GM21529 (cell line): Measurements from ENCODE around the gene CLNK.

Experiments used
- ATAC-seq: cut with Tn5 transposase; IDR thresholded peaks from one replicate; pipeline ENCODE4 v1.9.1; 2021; ENCODE audit not compliant: unreplicated experiment

The CLNK gene

DNA sequence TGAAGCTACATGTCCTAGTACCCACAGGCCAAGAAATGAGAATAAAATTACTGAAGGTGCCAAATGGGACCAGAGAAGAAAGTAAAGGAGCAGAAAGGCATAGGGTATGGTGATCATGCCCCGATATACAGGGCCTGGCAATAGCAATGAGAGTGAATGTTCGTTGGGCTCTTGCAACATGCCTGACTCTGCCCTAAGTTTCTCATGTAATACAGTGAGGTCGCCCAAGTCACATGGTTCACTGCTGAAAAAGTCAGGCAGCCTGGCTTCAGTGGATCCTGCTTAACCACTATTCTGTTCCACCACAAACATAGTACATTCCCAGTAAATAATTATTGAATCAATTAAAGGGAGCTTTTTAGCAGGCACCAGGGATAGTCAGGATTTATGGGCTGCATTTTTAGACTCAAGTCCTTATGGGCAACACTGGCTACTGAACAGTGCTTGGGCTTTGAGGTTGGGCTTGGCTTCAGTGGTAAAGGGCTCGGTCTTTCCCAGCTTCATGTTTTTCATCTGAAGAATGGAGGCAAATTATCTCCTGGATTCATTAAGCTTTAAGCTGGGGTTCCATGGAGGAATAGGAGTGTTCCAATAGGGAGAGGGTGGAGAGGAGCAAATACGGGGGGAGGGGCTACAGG, 160.3 kb downstream of the CLNK start:
- ATAC-seq, result no peak

- ATAC-seq, result no peak
These were observed 163.1 kb downstream of the CLNK start for GRCh38 chr4:10521424-10521823.

GRCh38 chr4:10509733-10510132, 174.8 kb downstream of the CLNK start:
- ATAC-seq, result no peak

DNA sequence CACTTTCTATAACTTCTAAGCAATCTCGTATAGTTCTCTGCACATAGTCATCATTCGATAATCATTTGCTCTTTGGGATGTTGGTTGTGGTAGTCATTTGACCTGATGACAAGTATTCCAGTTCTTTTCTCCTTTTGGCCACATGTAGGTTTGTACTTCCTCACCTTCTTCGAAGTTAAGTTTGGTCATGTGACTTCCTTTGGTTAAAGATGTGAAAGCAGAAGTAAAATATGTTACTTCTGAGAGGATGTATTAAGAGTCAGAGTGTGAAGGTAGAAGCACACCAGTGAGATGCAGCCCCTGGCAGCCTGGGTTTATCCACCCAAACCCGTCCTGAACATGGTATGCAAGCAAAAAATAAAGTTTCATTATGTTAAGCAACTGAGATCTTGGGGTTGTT, 178.5 kb downstream of the CLNK start:
- no peak for ATAC-seq

GRCh38 chr4:10504570-10505179, 179.9 kb downstream of the CLNK start:
- no peak for ATAC-seq

DNA sequence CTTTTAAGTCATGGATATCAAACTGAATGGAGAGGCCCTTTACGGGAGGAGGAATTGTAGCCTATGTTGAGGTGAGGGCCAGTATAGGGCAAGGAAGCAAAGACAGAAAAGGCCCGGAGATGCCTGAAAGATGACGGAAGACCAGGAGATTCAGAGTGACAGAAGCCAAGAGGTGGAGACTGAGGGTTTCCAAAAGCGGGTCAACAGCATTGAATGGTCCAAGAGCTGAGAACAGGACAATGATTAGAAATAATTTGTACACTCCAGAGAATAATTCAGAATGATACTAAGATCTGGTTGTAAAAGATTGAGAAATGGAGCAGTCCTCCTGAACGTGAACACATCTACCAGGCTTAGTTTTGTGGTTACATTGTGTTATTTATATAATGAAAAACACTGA, 181.9 kb downstream of the CLNK start:
- no peak for ATAC-seq

- ATAC-seq, result no peak
These were observed 183.8 kb downstream of the CLNK start for GRCh38 chr4:10500776-10501175.

- no peak for ATAC-seq
These were observed 188.4 kb downstream of the CLNK start for GRCh38 chr4:10496200-10496599.

DNA sequence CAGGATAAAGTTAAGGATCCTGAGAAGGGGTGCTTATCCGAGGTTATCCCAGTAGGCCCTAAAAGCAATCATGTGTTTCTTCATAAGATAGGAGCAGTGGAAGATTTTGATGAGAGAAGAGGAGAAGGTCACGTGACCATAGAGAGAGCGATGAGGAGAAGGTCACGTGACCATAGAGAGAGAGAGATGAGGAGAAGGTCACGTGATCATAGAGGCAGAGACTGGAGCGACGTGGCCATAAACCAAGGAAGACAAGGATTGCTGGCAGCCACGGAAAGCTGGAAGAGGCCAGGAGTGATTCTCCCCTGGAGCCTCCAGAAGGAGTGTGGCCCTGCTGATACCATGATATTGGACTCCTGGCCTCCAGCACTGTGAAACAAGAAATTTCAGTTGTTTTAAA, 188.9 kb downstream of the CLNK start:
- ATAC-seq, result no peak

- ATAC-seq, result no peak
These were observed 192.1 kb downstream of the CLNK start for GRCh38 chr4:10492464-10492863.

DNA sequence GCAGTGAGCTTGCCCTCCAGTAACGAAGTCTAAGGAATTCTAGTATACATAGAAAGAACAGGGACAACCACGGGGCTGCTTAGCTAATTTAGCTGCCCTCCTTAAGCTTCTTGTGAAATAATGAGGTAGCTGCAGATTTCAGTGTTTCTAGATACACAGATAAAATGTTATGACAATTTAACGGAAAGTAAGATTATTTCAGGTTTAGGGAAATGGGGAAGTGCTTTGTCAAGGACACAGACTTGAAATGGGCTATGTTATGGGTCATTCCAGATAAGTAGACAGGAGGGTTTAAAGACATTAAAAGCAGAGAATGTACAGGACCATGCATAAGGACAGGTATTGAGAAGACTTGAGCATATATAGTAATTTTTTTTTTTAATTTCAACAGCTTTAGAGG, 193.2 kb downstream of the CLNK start:
- no peak for ATAC-seq

- ATAC-seq, result no peak
These were observed 193.6 kb downstream of the CLNK start for GRCh38 chr4:10490996-10491395.

- no peak for ATAC-seq
These were observed 201.7 kb downstream of the CLNK start for GRCh38 chr4:10482913-10483312.

- no peak for ATAC-seq
These were observed 204.0 kb downstream of the CLNK start for GRCh38 chr4:10480616-10481015.

DNA sequence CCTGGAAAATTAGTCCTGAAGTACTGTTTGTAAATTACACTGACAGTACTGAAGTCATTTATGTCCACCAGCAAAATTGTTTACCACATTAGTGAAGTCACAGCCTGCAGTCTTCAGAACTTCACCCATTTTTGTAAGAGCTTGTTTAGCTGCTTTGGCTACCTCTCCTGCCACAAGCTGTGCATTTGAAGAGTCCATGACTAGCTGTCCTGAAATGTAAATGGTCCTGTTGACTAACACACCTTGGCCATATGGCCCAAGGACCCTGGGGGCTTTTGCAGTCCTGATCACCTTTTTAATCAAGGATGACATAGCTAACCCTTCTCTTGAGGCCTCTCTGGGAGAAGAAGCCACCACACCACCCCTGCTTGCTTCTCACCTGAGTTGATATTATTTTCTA, 205.9 kb downstream of the CLNK start:
- no peak for ATAC-seq

GRCh38 chr4:10470505-10470904, 214.1 kb downstream of the CLNK start:
- ATAC-seq, result no peak

DNA sequence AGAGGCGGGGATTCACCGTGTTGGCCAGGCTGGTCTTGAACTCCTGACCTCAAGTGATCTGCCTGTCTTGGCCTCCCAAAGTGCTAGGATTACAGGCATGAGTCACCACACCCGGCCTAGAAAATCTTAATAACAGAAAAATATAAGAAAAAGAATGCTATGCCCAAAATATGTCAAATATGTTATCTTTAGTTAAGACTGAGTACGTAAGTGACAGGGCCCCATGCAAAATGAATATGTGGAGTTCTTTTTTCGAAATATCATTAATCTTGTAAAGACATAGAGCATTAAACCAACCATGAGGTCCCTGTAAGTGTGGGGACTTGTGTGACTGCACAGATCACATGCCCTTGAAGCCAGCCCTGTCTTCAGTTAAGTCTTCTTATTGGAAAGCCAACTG, 218.4 kb downstream of the CLNK start:
- no peak for ATAC-seq

DNA sequence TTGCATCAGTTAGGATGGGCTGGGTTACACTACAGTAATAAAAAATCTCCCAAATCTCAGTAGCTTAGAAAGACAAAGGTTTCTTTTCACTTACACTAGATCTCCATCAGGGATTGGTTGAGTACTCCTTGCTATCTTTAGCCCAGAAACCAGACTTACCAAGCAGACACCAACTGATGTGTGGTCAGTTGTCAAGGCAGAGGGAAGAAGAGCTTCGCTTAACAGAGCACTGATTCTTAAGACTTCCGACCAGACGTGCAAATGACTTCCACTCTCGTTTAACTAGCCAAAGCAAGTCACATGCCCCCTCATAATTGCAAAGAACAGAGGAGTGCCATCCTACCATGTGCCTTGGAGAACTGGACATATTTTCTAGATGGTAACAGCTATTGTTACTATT, 221.7 kb downstream of the CLNK start:
- no peak for ATAC-seq

DNA sequence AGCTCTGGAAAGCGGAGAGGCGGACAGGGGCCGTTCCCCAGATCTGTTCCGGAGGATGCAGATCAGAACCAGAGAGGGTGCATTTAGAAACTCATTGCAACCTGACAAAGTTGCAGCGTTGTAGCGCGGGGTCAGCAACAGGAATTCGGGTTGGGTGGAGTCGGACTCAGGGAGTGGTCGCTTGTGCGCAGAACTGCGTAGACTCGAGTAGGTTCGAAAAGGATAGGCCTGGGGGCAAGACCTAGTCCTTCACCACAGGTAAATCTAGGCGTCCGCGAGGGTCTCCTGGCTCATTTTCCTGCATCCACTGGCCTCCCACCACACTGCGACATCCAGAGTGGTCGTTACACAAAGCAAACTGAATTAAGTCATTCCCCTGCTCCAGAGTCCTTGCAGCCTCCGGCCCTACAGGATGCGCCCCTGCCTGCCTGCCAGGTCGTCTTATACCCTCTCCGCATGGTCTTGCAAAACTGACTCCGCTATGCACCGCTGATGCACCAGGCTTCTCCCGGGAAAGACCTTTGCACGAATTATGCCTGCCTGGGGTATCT, 222.6 kb downstream of the CLNK start:
- no peak for ATAC-seq

GRCh38 chr4:10461091-10461849, 223.3 kb downstream of the CLNK start:
- peak; percentile 58 for ATAC-seq

DNA sequence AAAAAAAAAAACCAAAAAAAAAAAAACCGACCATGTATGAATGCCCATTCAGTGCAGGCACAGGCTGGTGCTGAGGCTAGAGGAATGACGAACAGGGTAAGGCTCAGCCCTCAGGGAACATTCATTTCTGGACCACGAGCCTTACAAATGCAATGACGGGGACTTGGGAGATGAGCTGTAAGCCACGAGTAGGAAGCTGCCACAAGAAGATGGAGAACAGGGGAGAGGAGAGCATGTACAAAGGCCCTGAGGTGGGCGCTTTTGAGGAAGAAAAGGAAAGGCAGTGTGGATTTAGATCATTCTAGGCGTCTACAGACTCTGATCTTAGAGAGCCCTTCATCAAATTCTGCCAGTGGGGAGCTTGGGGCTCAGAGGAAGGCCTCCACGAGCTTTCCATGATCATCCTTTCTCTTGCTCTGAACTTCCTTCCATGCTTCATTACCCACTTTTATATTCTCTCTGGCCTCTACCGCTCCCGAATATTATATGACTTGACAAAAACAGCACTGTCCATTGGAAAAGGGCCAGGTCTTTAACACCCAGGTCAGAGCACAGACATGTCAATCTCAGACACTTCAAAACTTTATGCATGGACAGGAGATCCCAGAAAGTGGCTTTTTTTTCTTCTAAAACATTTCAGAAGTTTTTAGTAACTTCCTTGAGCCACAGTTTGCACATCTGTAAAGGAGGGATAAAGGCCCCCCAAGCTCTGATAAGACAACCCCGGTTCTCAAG, 224.1 kb downstream of the CLNK start:
- no peak for ATAC-seq
